Left lung (tissue), 10 donors: ENCODE data around the gene CHMP1A. TPM values are rescaled to one million over a fixed set of nuclear protein-coding genes. Genes with fewer than 3 reads are reported as not detected.
A peak's percentile ranks its signal among the peaks of the same experiment; 100 is the strongest.

Experiments
- ATAC-seq: fragments of 200-7000 bp; cut with Tn5 transposase; one replicate; pipeline ENCODE4 v1.9.1; 2020; ENCODE audit warnings: moderate library complexity
- DNase-seq, 4 donors: peaks; one replicate each; pipeline ENCODE4 v3.0.0-alpha.2; 2013 to 2020
- H3K27ac ChIP-seq, 2 donors: fragments of 200-600 bp; sonication (generic) in 1 of 2; one replicate each; pipeline versions ENCODE4 v1.5.0 to v1.8.0; 2020 to 2021
- H3K27me3 ChIP-seq, 2 donors: fragments of 200-600 bp; sonication (generic) in 1 of 2; one replicate each; pipeline versions ENCODE4 v1.5.0 to v1.8.0; 2020 to 2021
- H3K36me3 ChIP-seq, 2 donors: fragments of 200-600 bp; sonication (generic) in 1 of 2; one replicate each; pipeline versions ENCODE4 v1.5.0 to v1.8.0; 2020 to 2021
- H3K4me1 ChIP-seq, 2 donors: fragments of 200-600 bp; one replicate each; pipeline ENCODE4 v1.8.0; 2021
- H3K4me3 ChIP-seq, 2 donors: fragments of 200-600 bp; sonication (generic) in 1 of 2; one replicate each; pipeline versions ENCODE4 v1.5.0 to v1.8.0; 2020 to 2021; ENCODE audit warnings: mild to moderate bottlenecking in 1 of 2
- H3K9me3 ChIP-seq, 2 donors: fragments of 200-600 bp; sonication (generic) in 1 of 2; one replicate each; pipeline versions ENCODE4 v1.5.0 to v1.8.0; 2020 to 2021
- CTCF ChIP-seq, 2 donors: fragments of 200-600 bp; sonication (generic) in 1 of 2; IDR thresholded peaks; one replicate each; pipeline versions ENCODE4 v1.5.0 to v1.8.0; 2021; ENCODE audit warnings: antibody characterized with exemption in 2 of 2
- intact Hi-C, 2 donors: fragments of 100-400 bp; cut with DNase I; formaldehyde crosslinking; loops; one replicate each; pipeline versions ENCODE4 v1.11.2 to v1.14.2; 2022
- polyA plus RNA-seq, 6 donors: library from polyadenylated mRNA; unstranded; fragments of 120-200 nt; gene quantifications; one replicate each; pipeline ENCODE4 v1.2.1, GENCODE V29; 2013; ENCODE audit not compliant: insufficient read length in 6 of 6
- total RNA-seq, 2 donors: library from RNA; stranded (reverse); fragmentation: NEBNext Ultra II Directional; extraction: Animal tissue kit (Norgen Biotek cat#: 25700); gene quantifications; one replicate each; pipeline ENCODE4 v1.2.1, GENCODE V29; 2021
- donor health status: DM: no; HTN: yes; CAD: no.
- donor health status: DM: no; HTN: no; CAD: no.

The CHMP1A gene
- total and polyA plus RNA-seq, 8 donors, result 60.8 to 91.5 (median 72.5) TPM

GRCh38 chr16:89658221-89658879 lies 842 bp upstream of the CHMP1A start:
- H3K27me3 ChIP-seq, result no peaks in the 10 kb centered on the region
- H3K4me1 ChIP-seq, result peaks cover 12 to 36% of the 10 kb centered on the region in 2 donors
- no peak for TF ChIP-seq CTCF (IDR thresholded peaks at IDR 0.05)
- no peaks in the 10 kb centered on the region for H3K9me3 ChIP-seq
- H3K27ac ChIP-seq, result peak overlapping the region; percentile 47 to 87
- intact Hi-C loops, result no loop called here
- H3K36me3 ChIP-seq, result peaks cover 0 to 30% of the 10 kb centered on the region in 2 donors
- ATAC-seq (peak; percentile 29), DNase-seq (peak in 1 of 4 donors; percentile 83)
- peak overlapping the region; percentile 96 to 98 for H3K4me3 ChIP-seq

GRCh38 chr16:89656435-89657121 lies 930 bp downstream of the CHMP1A start:
- H3K4me3 ChIP-seq, result peak overlapping the region; percentile 96 to 98
- DNase-seq, result peak in 1 of 4 donors; percentile 77
- TF ChIP-seq CTCF (IDR thresholded peaks at IDR 0.05), result no peak
- ATAC-seq, result no peak
- H3K27ac ChIP-seq, result peak overlapping the region in 1 of 2 donors; percentile 87
- intact Hi-C loops, result no loop called here
- H3K36me3 ChIP-seq, result peaks cover 0 to 29% of the 10 kb centered on the region in 2 donors
- no peaks in the 10 kb centered on the region for H3K9me3 ChIP-seq
- H3K27me3 ChIP-seq, result no peaks in the 10 kb centered on the region
- peaks cover 12 to 36% of the 10 kb centered on the region in 2 donors for H3K4me1 ChIP-seq

- no peaks in the 10 kb centered on the region for H3K27me3 ChIP-seq
- H3K9me3 ChIP-seq, result no peaks in the 10 kb centered on the region
- no peak for TF ChIP-seq CTCF (IDR thresholded peaks at IDR 0.05)
- no peak for ATAC-seq
- peaks cover 0 to 37% of the 10 kb centered on the region in 2 donors for H3K36me3 ChIP-seq
- peaks cover 12 to 31% of the 10 kb centered on the region in 2 donors for H3K4me1 ChIP-seq
- intact Hi-C loops, result no loop called here
- no peak overlapping the region for H3K27ac ChIP-seq
- H3K4me3 ChIP-seq, result no peak overlapping the region
- no peak for DNase-seq
Measured at GRCh38 chr16:89655062-89655643, 2.4 kb downstream of the CHMP1A start.

- no peak for TF ChIP-seq CTCF (IDR thresholded peaks at IDR 0.05)
- ATAC-seq (no peak), DNase-seq (no peak)
- H3K27ac ChIP-seq, result no peak overlapping the region
- H3K27me3 ChIP-seq, result no peaks in the 10 kb centered on the region
- intact Hi-C loops, result no loop called here
- H3K4me3 ChIP-seq, result no peak overlapping the region
- H3K9me3 ChIP-seq, result no peaks in the 10 kb centered on the region
- H3K4me1 ChIP-seq, result peaks cover 9 to 20% of the 10 kb centered on the region in 2 donors
- peaks cover 0 to 51% of the 10 kb centered on the region in 2 donors for H3K36me3 ChIP-seq
Measured at GRCh38 chr16:89653656-89654295, 3.7 kb downstream of the CHMP1A start.

- H3K4me3 ChIP-seq, result no peak overlapping the region
- intact Hi-C loops, result no loop called here
- no peak for DNase-seq
- ATAC-seq, result no peak
- no peaks in the 10 kb centered on the region for H3K27me3 ChIP-seq
- no peak for TF ChIP-seq CTCF (IDR thresholded peaks at IDR 0.05)
- peaks cover 3 to 10% of the 10 kb centered on the region in 2 donors for H3K4me1 ChIP-seq
- H3K9me3 ChIP-seq, result no peaks in the 10 kb centered on the region
- H3K27ac ChIP-seq, result no peak overlapping the region
- H3K36me3 ChIP-seq, result peaks cover 0 to 66% of the 10 kb centered on the region in 2 donors
Measured at GRCh38 chr16:89651584-89651983, 5.9 kb downstream of the CHMP1A start.
